Astrocyte (in vitro differentiated cells and primary cell): Measurements from ENCODE around the gene FGF1.
A peak's percentile ranks its signal among the peaks of the same experiment; 100 is the strongest.

ENCODE experiments used
- EZH2 ChIP-seq: IDR thresholded peaks from 2 replicates; pipeline ENCODE4 v1.6.1; 2012; ENCODE audit warnings: mild to moderate bottlenecking, low read length, inconsistent platforms; ENCODE audit not compliant: insufficient read depth
- TF ChIP-seq, protein P1 (sequence below): IDR thresholded peaks from 2 replicates; pipeline ENCODE4 v1.5.1; 2011; ENCODE audit warnings: low read depth, mild to moderate bottlenecking, inconsistent platforms, low read length, moderate library complexity; ENCODE audit not compliant: insufficient read depth

DNA sequence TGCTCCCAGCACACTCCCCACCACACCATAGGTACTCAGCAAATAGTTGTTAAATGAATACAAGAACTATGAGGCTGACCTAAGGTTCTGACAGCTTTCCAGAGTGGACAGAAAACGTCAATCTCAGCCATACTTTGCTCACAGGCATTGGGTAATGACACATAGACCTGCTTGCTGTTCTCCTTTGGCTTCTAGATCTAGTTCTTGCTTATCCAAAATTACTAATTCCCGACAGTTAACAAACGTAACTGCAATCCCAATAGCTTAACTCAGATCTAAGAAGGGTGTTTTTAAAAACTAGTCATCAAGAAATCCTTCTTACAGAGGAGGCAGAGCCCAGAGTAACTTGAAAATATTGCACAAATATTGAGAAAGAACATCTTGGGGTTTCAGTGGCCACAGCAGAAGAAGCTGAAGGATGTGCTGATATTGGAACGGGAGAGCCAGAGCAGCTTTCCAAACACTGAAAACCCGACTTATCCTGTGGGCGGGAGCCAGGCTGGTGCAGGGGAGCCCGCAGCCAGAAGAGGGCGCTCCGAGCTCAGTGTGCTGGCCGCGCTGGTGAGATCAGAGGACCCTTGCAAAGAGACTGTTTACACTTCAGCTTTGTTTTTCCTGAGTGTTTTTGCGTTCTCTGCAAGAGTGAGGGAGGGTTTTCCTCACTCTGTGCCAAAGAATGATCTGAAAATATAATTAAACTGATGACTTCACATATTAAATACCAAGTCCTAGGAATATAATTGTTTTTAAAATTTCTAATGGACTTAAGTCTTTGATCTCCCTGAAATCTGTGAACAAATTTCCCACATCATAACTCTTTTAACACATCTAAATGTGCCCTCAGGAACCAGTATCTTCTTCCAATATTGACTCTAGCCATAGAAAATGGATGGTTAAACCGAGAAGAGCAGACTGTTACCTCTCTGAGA is 30.3 kb downstream of the FGF1 start:
- TF ChIP-seq, protein P1, sequence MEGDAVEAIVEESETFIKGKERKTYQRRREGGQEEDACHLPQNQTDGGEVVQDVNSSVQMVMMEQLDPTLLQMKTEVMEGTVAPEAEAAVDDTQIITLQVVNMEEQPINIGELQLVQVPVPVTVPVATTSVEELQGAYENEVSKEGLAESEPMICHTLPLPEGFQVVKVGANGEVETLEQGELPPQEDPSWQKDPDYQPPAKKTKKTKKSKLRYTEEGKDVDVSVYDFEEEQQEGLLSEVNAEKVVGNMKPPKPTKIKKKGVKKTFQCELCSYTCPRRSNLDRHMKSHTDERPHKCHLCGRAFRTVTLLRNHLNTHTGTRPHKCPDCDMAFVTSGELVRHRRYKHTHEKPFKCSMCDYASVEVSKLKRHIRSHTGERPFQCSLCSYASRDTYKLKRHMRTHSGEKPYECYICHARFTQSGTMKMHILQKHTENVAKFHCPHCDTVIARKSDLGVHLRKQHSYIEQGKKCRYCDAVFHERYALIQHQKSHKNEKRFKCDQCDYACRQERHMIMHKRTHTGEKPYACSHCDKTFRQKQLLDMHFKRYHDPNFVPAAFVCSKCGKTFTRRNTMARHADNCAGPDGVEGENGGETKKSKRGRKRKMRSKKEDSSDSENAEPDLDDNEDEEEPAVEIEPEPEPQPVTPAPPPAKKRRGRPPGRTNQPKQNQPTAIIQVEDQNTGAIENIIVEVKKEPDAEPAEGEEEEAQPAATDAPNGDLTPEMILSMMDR = peak; percentile 98
- TF ChIP-seq EZH2 = no peak
